ENCODE data around the gene CUL1. TPM values are rescaled to one million over a fixed set of nuclear protein-coding genes. Genes with fewer than 3 reads are reported as not detected.

The CUL1 gene
- total RNA-seq: 41.1 TPM

GRCh38 chr7:148698397-148699023 is at the start of gene CUL1:
TSS of gene CUL1 (plus strand) at chr7:148698903. CDS start at chr7:148730123, 31,220 bp downstream.

Small RNA genes lying within 50 kb of the gene (small RNA-seq; reads per million reads assigned to genes)
- gene RNU7-20P (ENCODE audit: low replicate concordance): not detected

Other genes with a start within 250 kb of the CUL1 start
- not detected for gene C7orf33, start 108.1 kb upstream of the CUL1 start, total RNA-seq
- 16.6 TPM for gene EZH2, start 185.4 kb downstream of the CUL1 start, total RNA-seq